Measurements from ENCODE around the gene GLO1.

- TF ChIP-seq POLR2A (IDR thresholded peaks at IDR 0.05): no peak
- TF ChIP-seq, protein P1, sequence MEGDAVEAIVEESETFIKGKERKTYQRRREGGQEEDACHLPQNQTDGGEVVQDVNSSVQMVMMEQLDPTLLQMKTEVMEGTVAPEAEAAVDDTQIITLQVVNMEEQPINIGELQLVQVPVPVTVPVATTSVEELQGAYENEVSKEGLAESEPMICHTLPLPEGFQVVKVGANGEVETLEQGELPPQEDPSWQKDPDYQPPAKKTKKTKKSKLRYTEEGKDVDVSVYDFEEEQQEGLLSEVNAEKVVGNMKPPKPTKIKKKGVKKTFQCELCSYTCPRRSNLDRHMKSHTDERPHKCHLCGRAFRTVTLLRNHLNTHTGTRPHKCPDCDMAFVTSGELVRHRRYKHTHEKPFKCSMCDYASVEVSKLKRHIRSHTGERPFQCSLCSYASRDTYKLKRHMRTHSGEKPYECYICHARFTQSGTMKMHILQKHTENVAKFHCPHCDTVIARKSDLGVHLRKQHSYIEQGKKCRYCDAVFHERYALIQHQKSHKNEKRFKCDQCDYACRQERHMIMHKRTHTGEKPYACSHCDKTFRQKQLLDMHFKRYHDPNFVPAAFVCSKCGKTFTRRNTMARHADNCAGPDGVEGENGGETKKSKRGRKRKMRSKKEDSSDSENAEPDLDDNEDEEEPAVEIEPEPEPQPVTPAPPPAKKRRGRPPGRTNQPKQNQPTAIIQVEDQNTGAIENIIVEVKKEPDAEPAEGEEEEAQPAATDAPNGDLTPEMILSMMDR (IDR thresholded peaks at IDR 0.05): peak in 4 of 6 experiments; percentile 11 to 43 (median 24)
Measured at GRCh38 chr6:38739532-38739931, 36.6 kb upstream of the GLO1 start.

Data from esophagus squamous epithelium (tissue), 4 donors.